Brain pericyte (primary cell): ENCODE measurements around the gene MOB3A.

ENCODE experiments used
- DNase-seq: peaks from one replicate; pipeline ENCODE4 v3.0.0-alpha.2; 2012; ENCODE audit warnings: low read depth, low spot score

MOB3A gene

GRCh38 chr19:2046046-2046907, 49.8 kb downstream of the MOB3A start:
- DNase-seq, result no peak

DNA sequence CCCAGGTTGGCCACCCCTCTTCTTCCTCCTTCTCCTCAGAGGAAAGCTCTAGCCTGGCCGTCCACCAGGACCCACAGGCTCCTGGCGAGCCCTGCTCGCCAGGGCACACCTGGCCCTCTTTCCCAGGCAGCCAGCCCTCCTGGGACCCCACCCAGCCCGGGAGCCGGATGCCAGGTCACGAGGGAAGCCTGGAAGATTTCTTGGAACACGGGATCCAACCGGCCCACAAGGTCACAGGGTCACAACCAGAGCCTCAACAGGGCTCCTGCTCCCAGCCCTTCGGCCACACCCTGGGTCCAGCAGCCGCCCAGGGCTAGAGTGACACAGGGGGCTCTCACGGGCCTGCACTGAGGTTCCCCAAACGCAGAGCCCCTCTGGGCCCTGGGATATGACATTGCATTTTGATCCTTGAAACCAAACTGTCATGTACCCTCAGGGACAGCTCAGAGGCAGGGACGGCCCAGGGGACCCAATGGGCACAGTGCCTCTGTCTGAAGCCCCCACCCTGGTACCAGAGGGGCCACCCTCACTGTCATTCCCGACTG, 50.6 kb downstream of the MOB3A start:
- no peak for DNase-seq

- DNase-seq, result no peak
Measured at GRCh38 chr19:2044709-2045500, 51.2 kb downstream of the MOB3A start.

GRCh38 chr19:2043961-2044708, 52.0 kb downstream of the MOB3A start:
- DNase-seq, result no peak

DNA sequence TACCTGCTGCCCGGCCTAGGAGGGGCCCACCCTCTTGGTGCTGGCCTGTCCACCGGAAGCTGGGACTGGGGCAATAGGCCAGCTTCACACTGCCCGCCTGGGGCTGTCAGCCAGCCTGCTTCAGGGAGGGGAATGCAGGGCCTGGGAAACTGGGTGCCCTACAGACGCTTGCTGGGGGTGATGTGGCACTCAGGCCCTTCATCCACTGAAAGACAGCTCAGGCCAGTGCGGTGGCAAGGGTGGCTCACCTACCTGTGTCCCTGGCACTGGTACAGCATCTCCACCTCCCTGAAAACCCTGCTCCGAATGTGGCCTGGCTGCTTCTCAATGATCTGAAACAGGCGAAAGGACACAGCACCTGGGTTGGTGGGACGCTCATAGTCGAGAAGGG, 52.9 kb downstream of the MOB3A start:
- no peak for DNase-seq

- no peak for DNase-seq
Measured at GRCh38 chr19:2042485-2043250, 53.5 kb downstream of the MOB3A start.

GRCh38 chr19:2041683-2042484, 54.2 kb downstream of the MOB3A start:
- DNase-seq, result no peak

GRCh38 chr19:2041433-2041682, 54.8 kb downstream of the MOB3A start:
- no peak for DNase-seq

GRCh38 chr19:2040647-2041432, 55.3 kb downstream of the MOB3A start:
- DNase-seq, result no peak

- no peak for DNase-seq
Measured at GRCh38 chr19:2039959-2040646, 56.0 kb downstream of the MOB3A start.

DNA sequence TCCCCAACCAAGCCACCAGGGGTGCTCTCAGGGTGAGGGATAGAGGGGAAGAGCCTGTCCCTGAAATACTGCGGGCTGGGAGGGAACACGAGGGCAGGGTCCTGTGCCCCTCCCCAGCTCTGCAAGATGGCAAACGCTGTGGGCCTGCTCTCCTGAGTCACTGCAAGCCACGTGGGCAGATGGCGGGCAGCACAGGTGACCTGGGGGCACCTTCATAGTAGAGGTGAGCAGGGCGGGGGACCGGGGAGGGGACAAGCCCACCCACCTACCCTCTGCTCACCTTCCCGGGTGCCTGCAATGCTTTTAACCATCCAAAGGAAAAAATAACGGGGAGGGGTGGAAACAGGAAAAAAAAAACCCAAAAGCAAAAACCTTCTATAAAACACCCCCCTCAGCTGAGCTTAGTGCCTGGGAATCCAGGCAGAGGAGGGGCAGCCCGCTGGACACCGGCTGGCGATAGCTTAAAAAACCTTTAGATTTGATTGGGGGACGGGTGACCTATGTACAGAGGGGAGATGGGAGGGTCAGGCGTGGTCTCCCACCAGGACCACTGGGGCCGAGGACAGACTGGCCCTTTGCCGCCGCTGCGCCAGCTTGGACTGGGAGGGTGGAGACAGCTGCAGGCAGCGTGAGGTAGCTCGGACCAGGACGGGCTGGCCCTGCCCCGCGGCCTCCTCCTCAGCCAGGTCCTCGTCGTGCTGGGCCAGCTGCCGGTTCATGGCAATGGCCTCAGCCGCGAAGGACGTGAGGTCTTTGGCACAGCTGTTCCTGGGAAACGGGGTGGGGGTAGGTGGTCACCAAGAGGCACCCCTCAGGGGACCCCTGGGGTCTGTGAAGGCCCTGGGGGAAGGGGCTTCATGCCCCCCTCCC, 56.8 kb downstream of the MOB3A start:
- DNase-seq, result no peak

GRCh38 chr19:2038284-2039088, 57.6 kb downstream of the MOB3A start:
- no peak for DNase-seq

GRCh38 chr19:2037651-2038255, 58.4 kb downstream of the MOB3A start:
- DNase-seq, result no peak

- no peak for DNase-seq
Measured at GRCh38 chr19:2036424-2036823, 59.7 kb downstream of the MOB3A start.

DNA sequence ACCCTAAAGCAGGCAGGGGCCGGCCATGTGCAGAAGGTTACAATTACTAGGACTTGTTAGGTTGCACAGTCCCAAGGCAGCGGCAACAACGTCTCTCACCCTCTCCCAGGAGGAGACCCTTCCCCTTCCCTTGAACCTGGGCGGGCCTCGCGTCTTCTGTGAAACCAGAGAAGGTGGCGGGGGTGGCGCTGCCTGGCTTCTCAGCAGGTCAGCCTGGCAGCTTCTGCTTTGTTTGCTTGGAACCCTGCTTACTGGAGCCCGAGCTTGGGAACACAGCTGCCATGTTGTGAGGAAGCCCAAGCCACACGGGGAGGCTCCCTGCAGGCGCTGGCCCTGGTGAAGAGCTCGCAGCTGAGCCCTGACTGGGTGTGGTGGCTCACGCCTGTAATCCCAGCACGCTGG, 60.5 kb downstream of the MOB3A start:
- DNase-seq, result no peak

DNA sequence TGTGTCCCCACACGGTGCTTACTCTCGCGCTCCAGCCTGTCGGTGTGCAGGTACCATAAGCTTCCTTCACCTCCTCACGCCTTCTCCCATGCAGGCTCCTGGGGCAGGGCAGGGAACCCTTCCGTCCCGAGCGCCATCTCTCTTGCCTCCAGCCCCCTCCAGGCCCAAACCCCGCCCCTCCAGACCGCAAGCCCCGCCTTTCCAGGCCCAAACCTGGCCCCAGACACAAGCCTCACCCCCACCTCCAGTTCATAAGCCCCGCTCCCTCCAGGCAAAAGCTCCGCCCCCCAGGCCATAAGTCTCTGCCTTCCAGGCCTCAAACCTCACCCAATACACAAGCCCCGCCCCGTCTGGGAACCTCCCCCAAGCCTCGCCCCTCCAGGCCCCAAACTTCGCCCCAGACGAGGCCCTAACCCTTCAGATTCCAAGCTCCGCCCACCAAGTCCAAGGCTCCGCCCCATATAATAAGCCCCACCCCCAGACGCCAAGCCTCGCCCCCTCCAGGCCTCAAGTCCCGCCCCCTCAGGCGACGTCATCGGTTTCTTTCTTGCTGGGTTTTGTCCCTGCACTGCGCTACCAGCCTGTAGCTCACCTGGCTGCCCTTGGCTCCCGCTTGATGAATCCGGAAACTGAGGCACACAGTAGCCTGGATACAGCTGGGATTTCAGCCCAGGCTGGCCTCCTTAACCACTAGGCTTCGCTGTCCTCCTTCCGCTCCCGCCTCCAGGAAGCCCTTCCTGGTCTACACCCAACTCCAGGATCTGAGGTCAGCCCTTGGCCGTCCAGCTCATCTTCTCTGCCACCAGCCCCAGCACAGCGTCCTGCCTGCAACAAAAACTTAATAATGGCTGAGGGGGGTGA, 61.2 kb downstream of the MOB3A start:
- DNase-seq, result no peak
